Sigmoid colon (tissue), 4 donors: ENCODE results near the gene RCSD1.

ENCODE experiments used
- CTCF ChIP-seq, 4 experiments: fragments of 450-650 bp in 3 of 4; fragments of 200-600 bp in 1 of 4; IDR thresholded peaks; one replicate each; pipeline ENCODE4 v1.5.1; 2016 to 2019; ENCODE audit warnings: antibody characterized with exemption in 4 of 4, mild to moderate bottlenecking in 3 of 4, moderate library complexity in 2 of 4
- POLR2AphosphoS5 ChIP-seq, 4 donors: sonication (generic); formaldehyde crosslinking; IDR thresholded peaks; one replicate each; pipeline ENCODE4 v1.6.1; 2017; ENCODE audit warnings: antibody characterized with exemption in 4 of 4

- TF ChIP-seq CTCF (IDR thresholded peaks at IDR 0.05) (no peak), POLR2AphosphoS5 (IDR thresholded peaks at IDR 0.05) (no peak)
Observed at GRCh38 chr1:167611983-167612382, 18.0 kb upstream of the RCSD1 start.
